Activated B cell treated with CpG ODN at 0.5 μM for 24 hours (primary cell): ENCODE results near the gene ARHGEF12. TPM values are rescaled to one million over a fixed set of nuclear protein-coding genes. Genes with fewer than 3 reads are reported as not detected.

Experiments
- ATAC-seq: fragments of 200-7000 bp; cut with Tn5 transposase; one replicate; pipeline ENCODE4 v1.10.0; 2021; ENCODE audit warnings: low read depth, mild to moderate bottlenecking, moderate library complexity
- CTCF ChIA-PET: fragments of 350-600 bp; sonication (Branson Sonifier 250); formaldehyde crosslinking; loops from one replicate; lab custom pipeline; 2021; ENCODE audit warnings: antibody characterized with exemption; lab: Charles Lee
- POLR2A ChIA-PET: fragments of 350-600 bp; sonication (Branson Sonifier 250); formaldehyde crosslinking; loops from one replicate; lab custom pipeline; 2021; ENCODE audit warnings: antibody characterized with exemption; lab: Charles Lee
- DNase-seq: peaks from one replicate; pipeline ENCODE4 v3.0.0; 2022
- H3K27ac Mint-ChIP-seq: one replicate; pipeline ENCODE4 v1.8.0; 2020; ENCODE audit warnings: mixed read lengths
- H3K27me3 Mint-ChIP-seq: one replicate; pipeline ENCODE4 v1.8.0; 2021; ENCODE audit warnings: mixed read lengths
- H3K36me3 Mint-ChIP-seq: one replicate; pipeline ENCODE4 v1.8.0; 2021; ENCODE audit warnings: low read depth, mixed read lengths
- H3K4me1 Mint-ChIP-seq: one replicate; pipeline ENCODE4 v1.8.0; 2021; ENCODE audit warnings: mixed read lengths
- H3K4me3 Mint-ChIP-seq: one replicate; pipeline ENCODE4 v1.8.0; 2020; ENCODE audit warnings: mild to moderate bottlenecking, mixed read lengths
- H3K9me3 Mint-ChIP-seq: one replicate; pipeline ENCODE4 v1.8.0; 2020; ENCODE audit warnings: mixed read lengths
- CTCF ChIP-seq: fragments of 200-600 bp; IDR thresholded peaks from one replicate; pipeline ENCODE4 v1.8.0; 2022; ENCODE audit warnings: antibody characterized with exemption, mild to moderate bottlenecking
- intact Hi-C: fragments of 100-400 bp; cut with micrococcal nuclease; formaldehyde crosslinking; loops from one replicate; pipeline ENCODE4 v1.15.1; 2024
- total RNA-seq: library from RNA; stranded (reverse); gene quantifications from 2 replicates; pipeline ENCODE4 v1.2.3, GENCODE V29; 2022

The ARHGEF12 gene
- total RNA-seq, 1 donor from 2014 or later: 25.8 TPM

DNA sequence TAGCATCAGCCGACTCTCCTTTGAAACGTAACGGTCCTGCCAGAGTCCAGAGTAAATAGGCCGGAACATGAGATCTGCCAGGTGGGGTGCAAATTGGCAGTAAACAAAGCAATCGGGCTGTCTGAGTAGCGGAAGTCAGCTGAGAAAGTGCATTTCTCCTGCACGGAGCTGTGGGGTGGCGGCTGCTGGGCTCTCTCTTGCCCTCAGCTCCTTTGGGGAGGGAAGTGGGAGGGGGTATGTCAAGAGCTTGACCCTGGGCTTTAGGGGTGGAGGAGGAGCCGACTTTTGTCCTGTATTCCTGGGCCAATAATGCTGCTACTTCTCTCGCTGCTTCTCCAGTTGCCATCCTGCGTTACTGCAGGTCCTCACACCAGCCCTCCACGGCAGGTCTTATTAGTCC, 187.0 kb downstream of the ARHGEF12 start:
- ATAC-seq (no peak), DNase-seq (no peak)
- POLR2A ChIA-PET: no interaction called here
- Mint-ChIP-seq H3K4me3 (no peak overlapping the region), H3K27me3 (peaks cover 6% of the 10 kb centered on the region), H3K27ac (no peak overlapping the region), H3K36me3 (no peaks in the 10 kb centered on the region), H3K4me1 (peaks cover 5% of the 10 kb centered on the region), H3K9me3 (no peaks in the 10 kb centered on the region)
- intact Hi-C loops: no loop called here
- TF ChIP-seq CTCF: no peak
- CTCF ChIA-PET: no interaction called here

DNA sequence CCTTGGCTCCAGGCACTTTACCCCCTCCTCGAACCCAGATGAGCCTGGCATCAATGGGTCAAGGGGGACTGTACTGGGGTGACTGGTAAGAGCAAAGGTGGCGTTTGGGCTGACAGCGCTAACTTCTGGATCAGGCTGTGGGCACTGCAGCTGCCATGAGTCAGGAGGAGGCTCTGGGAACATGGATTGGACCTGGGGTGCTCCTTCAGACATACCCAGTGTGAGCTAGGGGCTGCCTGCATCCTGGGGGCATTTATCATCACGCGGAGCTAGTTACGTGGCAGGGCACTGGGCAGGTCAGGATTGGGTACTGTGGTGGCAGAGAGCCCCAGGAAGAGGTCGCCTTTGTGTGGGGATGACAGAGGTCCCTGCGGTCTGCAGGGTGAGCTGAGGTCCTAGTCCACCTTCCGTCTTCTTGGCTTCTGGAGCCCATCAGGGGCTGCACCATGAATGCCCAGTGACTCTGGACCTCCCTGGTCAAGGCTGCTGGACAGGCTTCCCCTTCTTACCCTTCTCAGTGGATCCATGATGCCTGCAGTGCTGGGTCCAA, 188.4 kb downstream of the ARHGEF12 start:
- no peak overlapping the region for H3K4me3 Mint-ChIP-seq
- ATAC-seq (no peak), DNase-seq (no peak)
- TF ChIP-seq CTCF: no peak
- H3K36me3 Mint-ChIP-seq: no peaks in the 10 kb centered on the region
- H3K9me3 Mint-ChIP-seq: no peaks in the 10 kb centered on the region
- H3K4me1 Mint-ChIP-seq: peaks cover 5% of the 10 kb centered on the region
- POLR2A ChIA-PET: no interaction called here
- H3K27ac Mint-ChIP-seq: no peak overlapping the region
- CTCF ChIA-PET: no interaction called here
- intact Hi-C loops: no loop called here
- peaks cover 11% of the 10 kb centered on the region for H3K27me3 Mint-ChIP-seq

DNA sequence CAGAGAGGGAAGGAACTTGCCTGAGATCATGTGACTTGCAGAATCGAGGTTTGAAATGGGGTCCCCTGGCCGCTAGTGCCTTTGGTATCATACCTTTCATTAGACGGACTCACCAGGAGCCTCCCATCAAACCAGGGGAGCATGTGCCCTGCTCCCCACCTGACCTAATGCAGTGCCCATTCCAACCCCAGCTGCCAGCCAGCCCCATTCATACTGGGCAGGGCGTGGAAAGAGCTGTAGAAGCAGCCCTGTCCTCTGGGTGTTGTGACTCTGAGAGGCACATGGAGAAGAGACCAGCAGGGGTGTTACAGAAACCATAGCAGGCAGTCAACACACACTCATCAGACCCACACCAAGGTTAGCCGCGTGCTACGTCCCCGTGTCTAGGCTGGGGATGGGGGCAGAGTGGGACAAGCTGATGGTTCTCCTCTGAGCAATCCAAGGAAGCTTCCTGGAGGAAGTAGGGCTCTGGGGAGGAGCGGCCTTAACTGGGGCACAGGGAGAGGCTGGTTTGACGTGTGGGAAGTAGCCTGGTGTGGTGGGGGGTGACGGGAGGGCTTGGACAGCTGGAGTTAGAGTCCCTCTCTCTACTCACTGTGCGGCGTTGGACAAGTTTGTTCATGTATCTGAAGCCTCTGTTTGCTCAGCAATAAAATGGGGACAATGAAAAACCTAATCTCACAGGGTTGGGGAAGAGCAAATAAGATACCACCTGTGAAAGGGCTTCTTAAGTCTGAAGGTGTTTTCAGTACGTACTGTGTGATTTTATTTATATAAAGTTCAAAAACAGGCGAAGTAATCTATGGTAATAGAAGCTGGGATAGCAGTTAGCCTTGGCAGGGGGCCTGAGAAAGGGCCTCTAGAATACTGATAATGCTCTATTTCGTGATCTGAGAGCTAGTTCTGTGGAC, 189.3 kb downstream of the ARHGEF12 start:
- H3K4me1 Mint-ChIP-seq: peaks cover 5% of the 10 kb centered on the region
- CTCF ChIA-PET: no interaction called here
- DNase-seq (no peak), ATAC-seq (no peak)
- POLR2A ChIA-PET: no interaction called here
- H3K4me3 Mint-ChIP-seq: no peak overlapping the region
- peaks cover 14% of the 10 kb centered on the region for H3K27me3 Mint-ChIP-seq
- H3K36me3 Mint-ChIP-seq: no peaks in the 10 kb centered on the region
- intact Hi-C loops: no loop called here
- H3K27ac Mint-ChIP-seq: no peak overlapping the region
- H3K9me3 Mint-ChIP-seq: no peaks in the 10 kb centered on the region
- no peak for TF ChIP-seq CTCF

DNA sequence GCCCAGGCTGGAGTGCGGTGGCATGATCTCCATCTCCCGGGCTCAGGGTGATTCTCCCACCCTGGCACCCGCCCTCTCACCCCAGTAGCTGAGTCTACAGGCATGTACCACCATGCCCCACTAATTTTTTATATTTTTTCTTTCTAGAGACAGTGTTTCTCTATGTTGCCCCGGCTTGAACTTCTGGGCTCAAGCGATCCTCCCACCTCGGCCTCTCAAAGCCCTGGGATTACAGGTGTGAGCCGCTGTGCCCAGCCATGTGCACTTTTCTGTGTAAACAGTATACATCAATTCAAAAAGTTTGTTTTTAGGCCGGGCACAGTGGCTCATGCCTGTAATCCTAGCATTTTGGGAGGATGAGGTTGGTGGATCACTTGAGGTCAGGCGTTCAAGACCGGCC, 190.0 kb downstream of the ARHGEF12 start:
- no peak for DNase-seq
- no peaks in the 10 kb centered on the region for H3K36me3 Mint-ChIP-seq
- no peak for ATAC-seq
- TF ChIP-seq CTCF: no peak
- no peak overlapping the region for H3K4me3 Mint-ChIP-seq
- H3K27ac Mint-ChIP-seq: no peak overlapping the region
- H3K9me3 Mint-ChIP-seq: no peaks in the 10 kb centered on the region
- ChIA-PET POLR2A (no interaction called here), CTCF (no interaction called here)
- peaks cover 5% of the 10 kb centered on the region for H3K4me1 Mint-ChIP-seq
- H3K27me3 Mint-ChIP-seq: peaks cover 14% of the 10 kb centered on the region
- intact Hi-C loops: no loop called here

- CTCF ChIA-PET: no interaction called here
These were observed 191.0 kb downstream of the ARHGEF12 start for GRCh38 chr11:120527111-120527761.

More at GRCh38 chr11:120527111-120527761, 191.0 kb downstream of the ARHGEF12 start:
- no peak overlapping the region for H3K4me3 Mint-ChIP-seq
- intact Hi-C loops: no loop called here
- ATAC-seq: no peak
- H3K9me3 Mint-ChIP-seq: no peaks in the 10 kb centered on the region
- no peaks in the 10 kb centered on the region for H3K36me3 Mint-ChIP-seq
- no peak for DNase-seq
- H3K4me1 Mint-ChIP-seq: peaks cover 5% of the 10 kb centered on the region
- H3K27ac Mint-ChIP-seq: no peak overlapping the region
- TF ChIP-seq CTCF: no peak
- POLR2A ChIA-PET: no interaction called here
- peaks cover 16% of the 10 kb centered on the region for H3K27me3 Mint-ChIP-seq
